Middle frontal gyrus (tissue), 1 donor: ENCODE measurements around the gene SCIMP.
"Not testable (repeated sequence)": the region's sequence is repeated elsewhere in the genome, so short reads cannot be mapped to it uniquely, and the experiment has no call there.

Experiments
- DNase-seq: peaks from one replicate; pipeline ENCODE4 v3.0.0-alpha.2; 2015; ENCODE audit warnings: low spot score; ENCODE audit errors: extremely low spot score

SCIMP gene

DNA sequence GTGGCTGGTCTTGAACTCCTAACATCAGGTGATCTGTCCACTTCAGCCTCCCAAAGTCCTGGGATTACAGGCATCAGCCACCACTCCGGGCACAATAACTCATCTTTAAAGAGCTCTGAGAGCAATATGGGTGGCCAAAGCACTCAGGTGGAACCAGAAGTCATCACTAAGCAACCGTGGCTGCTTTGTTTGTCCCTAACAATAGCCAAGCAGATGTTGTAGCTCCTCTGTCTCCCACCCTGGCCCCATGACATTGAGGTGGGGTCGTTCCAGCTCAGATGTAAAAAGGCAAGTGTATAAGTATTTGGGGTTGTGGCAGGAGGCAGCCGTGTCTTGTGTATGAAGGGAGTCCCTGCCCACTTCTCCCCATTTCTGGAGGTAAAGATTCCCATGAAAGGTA lies 3.7 kb upstream of the SCIMP start:
- no peak for DNase-seq

- no peak for DNase-seq
Observed at GRCh38 chr17:5237541-5238016, 2.9 kb upstream of the SCIMP start.

GRCh38 chr17:5236938-5237540 lies 2.4 kb upstream of the SCIMP start:
- DNase-seq, result no peak

GRCh38 chr17:5233492-5233891 lies 1.2 kb downstream of the SCIMP start:
- not testable (repeated sequence) for DNase-seq

- DNase-seq, result no peak
Observed at GRCh38 chr17:5226940-5227878, 7.5 kb downstream of the SCIMP start.

- no peak for DNase-seq
Observed at GRCh38 chr17:5225668-5226457, 8.8 kb downstream of the SCIMP start.

- DNase-seq, result not testable (repeated sequence)
Observed at GRCh38 chr17:5221912-5222311, 12.7 kb downstream of the SCIMP start.

- no peak for DNase-seq
Observed at GRCh38 chr17:5220074-5220473, 14.6 kb downstream of the SCIMP start.

GRCh38 chr17:5219536-5219935 lies 15.1 kb downstream of the SCIMP start:
- DNase-seq, result no peak

DNA sequence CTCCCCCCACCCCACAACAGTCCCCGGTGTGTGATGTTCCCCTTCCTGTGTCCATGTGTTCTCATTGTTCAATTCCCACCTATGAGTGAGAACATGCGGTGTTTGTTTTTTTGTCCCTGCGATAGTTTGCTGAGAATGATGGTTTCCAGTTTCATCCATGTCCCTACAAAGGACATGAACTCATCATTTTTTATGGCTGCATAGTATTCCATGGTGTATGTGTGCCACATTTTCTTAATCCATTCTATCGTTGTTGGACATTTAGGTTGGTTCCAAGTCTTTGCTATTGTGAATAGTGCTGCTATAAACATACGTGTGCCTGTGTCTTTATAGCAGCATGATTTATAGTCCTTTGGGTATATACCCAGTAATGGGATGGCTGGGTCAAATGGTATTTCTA lies 17.1 kb downstream of the SCIMP start:
- not testable (repeated sequence) for DNase-seq

GRCh38 chr17:5211458-5211857 lies 23.2 kb downstream of the SCIMP start:
- DNase-seq, result no peak

DNA sequence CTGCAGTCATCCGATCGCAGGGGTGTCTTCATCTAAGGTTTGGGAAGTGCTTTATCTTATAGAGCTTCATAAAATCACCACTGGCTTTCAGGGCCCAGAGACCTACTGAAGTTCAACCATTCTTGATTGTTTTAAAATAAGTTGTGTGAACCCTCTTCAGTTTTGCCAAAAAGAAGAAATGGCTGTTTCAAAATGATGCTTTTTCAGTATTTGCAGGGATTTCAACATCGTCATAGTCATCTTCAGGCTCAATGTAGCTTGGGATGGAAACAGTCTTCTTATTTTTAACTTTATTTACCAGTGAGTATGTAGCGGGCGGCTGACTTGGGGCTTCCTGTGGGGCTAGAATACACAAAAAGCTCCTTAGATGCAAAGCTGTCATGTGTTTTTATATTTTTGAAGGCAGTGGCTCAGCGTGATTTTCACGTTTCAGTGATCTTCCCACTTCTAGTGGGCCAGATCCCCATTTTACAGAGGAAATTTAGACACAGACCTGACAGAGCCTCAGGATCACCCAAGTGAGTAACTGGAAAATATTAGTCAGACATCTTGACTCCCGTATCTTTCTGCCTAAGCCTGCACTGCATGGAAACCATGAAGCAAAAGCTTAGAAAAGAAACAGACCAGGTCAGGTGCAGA lies 23.9 kb downstream of the SCIMP start:
- DNase-seq, result no peak

DNA sequence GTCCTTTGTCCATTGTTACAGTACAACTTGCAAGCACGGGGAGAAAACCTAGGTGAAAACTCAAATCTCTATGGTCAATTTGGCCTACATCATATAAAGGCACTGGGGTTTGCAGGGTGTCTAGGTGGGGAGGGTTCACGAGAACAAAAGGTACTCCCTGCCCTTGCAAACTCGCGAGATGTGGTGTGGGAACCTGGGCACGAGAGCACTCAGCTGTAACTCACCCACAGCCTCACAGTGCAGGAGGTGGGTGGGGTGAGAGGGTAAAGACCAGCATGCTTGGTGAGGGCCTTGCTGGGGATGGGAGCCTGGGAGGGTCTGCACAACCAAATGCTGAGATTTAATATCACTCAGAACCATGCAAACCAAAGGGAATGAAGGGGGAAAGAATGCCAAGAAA lies 24.6 kb downstream of the SCIMP start:
- DNase-seq, result no peak

GRCh38 chr17:5209396-5209795 lies 25.3 kb downstream of the SCIMP start:
- DNase-seq, result no peak

GRCh38 chr17:5203908-5204294 lies 30.8 kb downstream of the SCIMP start:
- DNase-seq, result no peak

DNA sequence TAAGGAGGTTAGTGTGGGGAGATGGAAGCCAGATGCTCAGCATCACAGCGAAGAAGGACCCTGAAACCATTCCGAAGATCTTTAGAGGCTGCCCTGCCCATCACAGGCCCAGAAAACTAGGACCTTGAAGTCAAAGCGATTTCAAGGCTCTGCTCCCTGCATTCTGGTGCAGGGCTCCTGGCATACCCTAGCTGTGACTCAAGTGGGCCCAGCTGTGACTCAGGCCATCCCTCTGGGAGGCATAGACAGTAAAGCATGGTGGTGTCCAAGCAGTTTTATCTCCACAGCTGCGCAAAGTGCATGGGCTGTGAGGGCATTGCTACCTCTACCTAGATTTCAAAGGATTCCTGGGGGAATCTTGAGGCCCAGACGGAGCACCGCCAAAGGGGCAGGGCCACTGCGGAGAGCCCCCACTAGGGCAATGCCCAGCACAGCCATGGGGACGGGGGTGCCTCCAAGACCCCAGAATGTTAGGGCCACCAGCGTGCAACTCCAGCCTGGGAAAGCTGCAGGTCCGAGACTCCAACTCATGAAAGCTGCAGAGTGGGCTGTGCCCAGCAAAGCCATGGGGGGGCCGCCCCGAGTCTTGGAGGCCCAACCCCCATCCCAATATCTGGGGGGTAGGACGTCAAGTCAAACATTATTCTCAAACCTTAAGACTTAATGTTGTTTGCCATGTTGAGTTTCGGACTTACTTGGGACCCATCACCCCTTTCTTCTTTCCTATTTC lies 31.3 kb downstream of the SCIMP start:
- no peak for DNase-seq

GRCh38 chr17:5201011-5201410 lies 33.6 kb downstream of the SCIMP start:
- no peak for DNase-seq

GRCh38 chr17:5200360-5200759 lies 34.3 kb downstream of the SCIMP start:
- DNase-seq, result no peak

- no peak for DNase-seq
Observed at GRCh38 chr17:5198472-5198871, 36.2 kb downstream of the SCIMP start.

DNA sequence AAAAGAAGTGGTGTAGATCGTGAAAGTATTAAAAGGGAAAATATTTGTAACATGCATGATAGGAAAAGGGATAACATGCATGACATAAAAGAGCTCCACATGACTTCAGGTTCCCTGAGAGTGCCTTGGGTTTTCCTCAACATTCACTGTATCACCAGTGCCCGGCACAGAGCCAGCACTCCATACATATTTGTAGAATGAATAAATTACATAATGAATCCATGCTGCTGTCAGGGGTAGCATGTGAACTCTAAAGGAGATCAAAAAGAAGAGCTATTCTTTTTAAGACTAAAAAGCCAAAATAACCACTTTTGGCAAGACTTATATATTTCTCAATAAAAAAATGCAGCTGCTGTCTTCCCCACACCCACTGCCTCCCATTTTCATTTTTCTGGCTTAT lies 40.3 kb downstream of the SCIMP start:
- DNase-seq, result no peak
